ENCODE measurements around the gene GPC6.
A peak's percentile ranks its signal among the peaks of the same experiment; 100 is the strongest.
"Not testable (repeated sequence)": the region's sequence is repeated elsewhere in the genome, so short reads cannot be mapped to it uniquely, and the experiment has no call there.

The GPC6 gene

GRCh38 chr13:94192431-94192975, 965.9 kb downstream of the GPC6 start:
- peak; percentile 32 for DNase-seq

DNA sequence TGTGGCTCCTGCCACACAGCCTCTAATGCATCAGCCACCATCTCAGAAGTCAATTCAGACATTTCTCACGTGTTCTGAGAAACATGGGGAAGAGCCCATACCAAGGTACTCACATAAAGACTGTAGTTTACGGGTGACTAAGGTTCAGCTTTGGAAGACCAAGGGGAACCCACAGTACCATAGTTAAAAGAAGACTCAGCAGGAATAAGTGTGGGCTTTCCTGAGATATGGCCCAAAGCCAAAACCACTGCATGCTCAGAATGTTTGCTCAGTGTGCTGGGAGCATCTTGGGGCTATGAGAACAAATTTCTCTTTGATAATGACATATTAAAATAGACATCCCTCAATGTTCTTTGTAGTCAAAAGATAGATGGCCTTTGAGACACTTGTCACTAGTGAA, 969.1 kb downstream of the GPC6 start:
- no peak for DNase-seq

- DNase-seq, result peak; percentile 21
Measured at GRCh38 chr13:94196413-94196812, 969.8 kb downstream of the GPC6 start.

GRCh38 chr13:94198681-94199080, 972.1 kb downstream of the GPC6 start:
- DNase-seq, result no peak

- DNase-seq, result no peak
Measured at GRCh38 chr13:94199135-94199534, 972.5 kb downstream of the GPC6 start.

DNA sequence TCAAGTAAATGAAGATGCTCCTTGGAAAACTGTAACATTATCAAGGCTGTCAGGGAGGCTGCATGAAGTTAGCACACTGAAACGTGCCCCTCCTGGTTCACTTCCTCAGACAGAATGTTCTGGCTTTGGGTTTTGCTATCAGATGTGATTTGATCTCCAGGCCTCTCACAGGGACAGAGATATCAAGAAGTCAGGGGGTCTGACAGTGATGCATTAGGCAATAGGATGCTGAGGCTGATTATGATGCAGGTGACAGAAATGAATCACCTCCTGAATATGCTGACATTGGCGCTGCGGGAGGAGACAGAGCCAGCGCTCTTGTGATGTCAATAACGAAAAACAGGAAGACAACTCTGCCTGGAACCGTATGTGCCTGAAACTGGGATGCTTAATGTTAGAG, 974.4 kb downstream of the GPC6 start:
- DNase-seq, result no peak

DNA sequence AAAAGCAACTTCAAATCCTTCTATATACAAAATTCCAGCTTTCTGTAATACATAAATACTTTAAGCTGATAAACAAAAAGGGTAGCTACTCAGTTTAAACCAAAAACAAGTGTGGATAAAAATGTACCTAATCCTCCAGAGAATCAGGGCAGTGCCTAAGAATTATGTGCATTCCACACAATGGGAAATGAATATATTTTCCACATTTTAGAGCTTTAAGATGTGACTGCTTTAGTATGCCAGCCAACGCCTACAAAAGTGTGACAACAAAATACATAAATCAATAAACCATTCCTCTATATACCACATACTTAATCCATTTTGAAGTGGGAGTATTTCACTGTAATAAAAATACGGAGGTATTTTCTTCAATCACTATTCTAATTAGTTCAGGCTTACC, 977.6 kb downstream of the GPC6 start:
- no peak for DNase-seq

GRCh38 chr13:94204946-94205345, 978.3 kb downstream of the GPC6 start:
- DNase-seq, result no peak

DNA sequence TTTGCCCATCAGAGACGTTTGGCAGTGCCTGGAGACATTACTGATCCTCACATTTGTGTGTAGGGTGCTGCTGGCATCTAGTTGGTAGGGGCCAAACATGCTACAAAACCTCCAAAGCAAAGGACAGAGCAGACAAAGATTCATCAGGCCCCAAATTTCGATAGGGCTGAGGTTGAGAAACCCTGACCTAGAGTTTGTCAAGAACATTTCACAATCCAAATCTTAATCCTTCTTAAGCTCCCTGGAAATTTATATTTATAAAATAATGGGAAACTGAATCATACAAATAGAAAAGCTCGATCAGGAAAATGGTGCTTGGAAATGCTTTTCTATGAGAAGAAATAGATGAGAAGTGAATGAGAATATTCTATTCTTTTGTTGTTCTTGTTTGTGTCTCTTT, 979.3 kb downstream of the GPC6 start:
- DNase-seq, result no peak

GRCh38 chr13:94209117-94209516, 982.5 kb downstream of the GPC6 start:
- no peak for DNase-seq

GRCh38 chr13:94209913-94210312, 983.3 kb downstream of the GPC6 start:
- DNase-seq, result not testable (repeated sequence)

DNA sequence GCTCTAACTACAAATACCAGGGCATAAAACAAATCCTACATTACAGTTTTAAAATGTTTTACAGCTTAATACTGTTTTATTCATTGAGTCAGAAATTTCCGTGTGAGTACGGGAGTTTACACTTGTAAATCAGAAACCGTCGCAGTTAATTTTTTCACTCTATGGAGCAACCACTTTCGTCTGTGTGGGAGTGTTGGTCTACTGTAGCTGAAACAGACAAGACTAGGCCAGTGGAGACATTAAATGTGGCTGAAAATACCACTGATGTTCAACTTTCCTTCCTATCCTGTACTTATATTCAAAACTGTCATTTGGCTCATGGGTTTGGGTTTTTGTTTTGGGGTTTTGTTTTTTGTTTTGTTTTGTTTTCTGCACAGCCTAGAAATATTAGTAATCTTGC, 984.2 kb downstream of the GPC6 start:
- no peak for DNase-seq

GRCh38 chr13:94212196-94212595, 985.6 kb downstream of the GPC6 start:
- DNase-seq, result no peak

GRCh38 chr13:94214121-94214520, 987.5 kb downstream of the GPC6 start:
- DNase-seq, result no peak

DNA sequence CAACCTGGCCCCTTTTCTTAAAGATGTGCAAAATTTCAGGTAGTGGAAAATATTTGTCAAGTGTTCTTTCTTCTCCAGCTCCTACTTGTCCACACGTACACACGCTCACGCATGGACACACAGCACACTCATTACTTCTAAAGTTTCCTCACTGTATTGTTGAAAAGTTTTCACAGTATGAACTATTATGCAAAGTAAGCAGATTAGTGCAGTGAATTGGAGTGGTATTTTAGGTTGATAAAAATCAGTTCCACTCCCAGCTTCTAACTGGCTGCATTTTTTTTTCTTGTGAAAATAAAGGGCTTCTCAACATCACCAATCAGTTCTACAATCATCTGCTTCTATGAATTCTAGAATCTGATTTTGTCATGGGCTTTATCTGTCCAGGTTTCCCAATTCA, 988.4 kb downstream of the GPC6 start:
- DNase-seq, result no peak

- no peak for DNase-seq
Measured at GRCh38 chr13:94216476-94216875, 989.9 kb downstream of the GPC6 start.

GRCh38 chr13:94217370-94217769, 990.8 kb downstream of the GPC6 start:
- DNase-seq, result no peak

DNA sequence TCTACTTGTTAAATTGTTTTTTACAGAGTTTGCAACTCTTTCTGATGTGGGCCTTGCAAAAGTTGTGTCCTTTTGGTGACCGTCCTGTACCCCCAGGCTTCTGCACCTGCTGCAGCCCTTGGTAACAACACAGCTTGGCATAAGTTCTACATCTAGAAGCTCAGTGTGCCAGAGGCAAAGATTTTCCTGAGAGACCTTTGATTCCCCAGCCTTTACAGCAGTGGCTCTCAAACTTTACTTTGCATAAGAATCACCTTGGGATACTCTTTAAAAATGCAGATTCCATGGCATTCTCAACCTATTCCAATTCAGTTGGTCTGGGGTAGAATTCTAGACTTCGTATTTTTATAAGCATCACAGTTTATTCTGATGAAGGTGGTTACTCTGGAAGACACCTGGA, 991.9 kb downstream of the GPC6 start:
- no peak for DNase-seq

GRCh38 chr13:94218951-94219350, 992.3 kb downstream of the GPC6 start:
- DNase-seq, result no peak

DNA sequence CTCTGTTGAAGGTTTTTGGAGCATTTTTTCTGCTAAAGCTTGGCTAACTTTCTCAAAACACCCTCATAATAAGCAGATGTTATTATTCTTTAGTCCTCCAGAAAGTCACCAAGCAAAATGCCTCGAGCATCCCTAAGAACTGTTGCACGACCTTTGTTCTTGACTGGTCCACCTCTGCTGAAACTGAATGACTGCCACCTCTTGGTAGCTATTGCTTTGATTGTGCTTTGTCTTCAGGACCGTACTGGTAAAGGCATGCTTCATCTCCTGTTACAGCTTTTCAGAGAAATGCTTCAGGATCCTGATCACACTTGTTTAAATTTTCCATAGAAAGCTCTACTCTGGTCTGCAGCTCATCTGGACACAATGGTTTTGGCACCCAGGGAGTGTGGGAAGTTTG, 998.1 kb downstream of the GPC6 start:
- no peak for DNase-seq

DNA sequence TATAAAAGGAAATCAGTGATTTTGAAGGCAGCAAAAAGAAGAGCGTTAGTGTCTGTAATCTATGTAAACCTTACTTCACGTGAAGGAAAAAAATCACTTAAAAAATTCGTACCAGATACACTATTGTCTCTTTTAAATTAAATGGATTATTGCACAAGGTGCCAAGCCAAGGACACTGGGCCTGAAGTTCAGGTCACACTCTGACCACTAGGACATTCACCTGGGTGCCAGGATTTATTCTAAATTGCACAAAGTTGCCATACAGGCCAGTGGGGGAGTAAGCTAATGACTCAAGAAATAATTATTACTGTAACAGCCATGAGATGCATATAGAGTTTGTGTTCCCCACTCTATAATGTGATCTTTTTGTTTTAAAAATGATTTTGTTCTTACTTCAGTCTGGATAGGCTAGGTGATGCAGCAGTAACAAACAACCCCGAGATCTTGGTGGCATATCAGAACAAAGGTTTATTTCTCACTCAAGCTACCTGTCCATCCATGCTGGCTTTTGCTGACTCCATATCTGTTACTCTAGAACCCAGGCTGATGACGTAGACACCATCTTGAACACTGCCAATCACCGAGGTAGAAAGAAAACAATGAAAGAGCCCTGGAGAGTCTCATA, 1000.8 kb downstream of the GPC6 start:
- no peak for DNase-seq

- DNase-seq, result no peak
Measured at GRCh38 chr13:94228763-94229162, 1002.2 kb downstream of the GPC6 start.

DNA sequence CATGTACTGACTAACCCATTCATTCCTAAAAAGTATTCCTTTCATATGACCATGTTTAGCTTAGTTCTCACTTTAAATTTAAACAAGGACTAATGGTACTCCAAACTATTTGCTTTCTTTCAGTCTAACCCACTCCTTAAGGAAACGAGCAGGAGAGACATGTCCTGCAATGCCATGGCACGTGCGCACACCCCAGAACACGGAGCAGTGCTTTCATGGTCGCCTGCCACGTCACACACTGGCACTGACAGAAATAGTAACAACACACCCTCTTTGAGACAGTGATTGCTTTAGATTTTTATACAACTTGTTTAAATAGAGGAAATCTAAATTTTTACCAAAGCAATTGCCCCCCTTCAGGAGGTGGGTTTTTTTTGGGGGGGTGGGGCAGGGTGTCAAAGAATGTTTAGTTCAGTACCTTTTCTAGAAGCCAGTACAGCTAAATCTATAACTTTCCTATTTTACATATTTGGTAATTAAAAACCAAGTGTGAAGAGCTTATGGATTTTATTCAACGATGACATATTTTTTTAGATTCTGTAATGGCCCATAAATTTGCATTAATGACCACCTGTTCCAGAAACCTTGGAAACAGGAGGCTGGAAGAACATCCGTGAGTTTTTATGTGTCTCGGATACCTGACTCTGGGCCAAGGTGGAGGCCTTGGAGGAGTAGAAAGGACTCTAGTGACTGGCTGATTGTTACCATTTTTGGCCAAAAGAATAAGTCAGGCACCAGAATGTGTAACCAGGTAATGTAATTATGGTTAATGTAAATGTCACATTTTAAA, 1005.7 kb downstream of the GPC6 start:
- DNase-seq, result no peak

GRCh38 chr13:94232956-94233355, 1006.3 kb downstream of the GPC6 start:
- peak; percentile 3 for DNase-seq

- DNase-seq, result peak; percentile 48
Measured at GRCh38 chr13:94233401-94233800, 1006.8 kb downstream of the GPC6 start.

Data from inflammatory macrophage treated with lipopolysaccharide for 4 hours (primary cell).